Left hindlimb (tissue), 1 donor: ENCODE data around the gene TNRC6C.

Source experiments
- DNase-seq: peaks from one replicate; pipeline ENCODE4 v3.0.0-alpha.2; 2018

Gene TNRC6C, protein sequence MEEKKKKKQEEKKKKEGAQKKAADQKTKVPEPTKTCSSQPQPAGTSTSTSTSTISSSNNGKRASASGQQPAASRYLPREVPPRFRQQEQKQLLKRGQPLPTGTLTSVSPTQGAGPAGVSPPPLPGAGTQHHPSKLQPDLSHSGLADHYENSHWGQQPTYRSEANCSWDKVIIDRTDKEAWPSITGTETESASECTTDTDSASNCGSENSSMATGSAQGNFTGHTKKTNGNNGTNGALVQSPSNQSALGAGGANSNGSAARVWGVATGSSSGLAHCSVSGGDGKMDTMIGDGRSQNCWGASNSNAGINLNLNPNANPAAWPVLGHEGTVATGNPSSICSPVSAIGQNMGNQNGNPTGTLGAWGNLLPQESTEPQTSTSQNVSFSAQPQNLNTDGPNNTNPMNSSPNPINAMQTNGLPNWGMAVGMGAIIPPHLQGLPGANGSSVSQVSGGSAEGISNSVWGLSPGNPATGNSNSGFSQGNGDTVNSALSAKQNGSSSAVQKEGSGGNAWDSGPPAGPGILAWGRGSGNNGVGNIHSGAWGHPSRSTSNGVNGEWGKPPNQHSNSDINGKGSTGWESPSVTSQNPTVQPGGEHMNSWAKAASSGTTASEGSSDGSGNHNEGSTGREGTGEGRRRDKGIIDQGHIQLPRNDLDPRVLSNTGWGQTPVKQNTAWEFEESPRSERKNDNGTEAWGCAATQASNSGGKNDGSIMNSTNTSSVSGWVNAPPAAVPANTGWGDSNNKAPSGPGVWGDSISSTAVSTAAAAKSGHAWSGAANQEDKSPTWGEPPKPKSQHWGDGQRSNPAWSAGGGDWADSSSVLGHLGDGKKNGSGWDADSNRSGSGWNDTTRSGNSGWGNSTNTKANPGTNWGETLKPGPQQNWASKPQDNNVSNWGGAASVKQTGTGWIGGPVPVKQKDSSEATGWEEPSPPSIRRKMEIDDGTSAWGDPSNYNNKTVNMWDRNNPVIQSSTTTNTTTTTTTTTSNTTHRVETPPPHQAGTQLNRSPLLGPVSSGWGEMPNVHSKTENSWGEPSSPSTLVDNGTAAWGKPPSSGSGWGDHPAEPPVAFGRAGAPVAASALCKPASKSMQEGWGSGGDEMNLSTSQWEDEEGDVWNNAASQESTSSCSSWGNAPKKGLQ (N-terminal part only)

DNA sequence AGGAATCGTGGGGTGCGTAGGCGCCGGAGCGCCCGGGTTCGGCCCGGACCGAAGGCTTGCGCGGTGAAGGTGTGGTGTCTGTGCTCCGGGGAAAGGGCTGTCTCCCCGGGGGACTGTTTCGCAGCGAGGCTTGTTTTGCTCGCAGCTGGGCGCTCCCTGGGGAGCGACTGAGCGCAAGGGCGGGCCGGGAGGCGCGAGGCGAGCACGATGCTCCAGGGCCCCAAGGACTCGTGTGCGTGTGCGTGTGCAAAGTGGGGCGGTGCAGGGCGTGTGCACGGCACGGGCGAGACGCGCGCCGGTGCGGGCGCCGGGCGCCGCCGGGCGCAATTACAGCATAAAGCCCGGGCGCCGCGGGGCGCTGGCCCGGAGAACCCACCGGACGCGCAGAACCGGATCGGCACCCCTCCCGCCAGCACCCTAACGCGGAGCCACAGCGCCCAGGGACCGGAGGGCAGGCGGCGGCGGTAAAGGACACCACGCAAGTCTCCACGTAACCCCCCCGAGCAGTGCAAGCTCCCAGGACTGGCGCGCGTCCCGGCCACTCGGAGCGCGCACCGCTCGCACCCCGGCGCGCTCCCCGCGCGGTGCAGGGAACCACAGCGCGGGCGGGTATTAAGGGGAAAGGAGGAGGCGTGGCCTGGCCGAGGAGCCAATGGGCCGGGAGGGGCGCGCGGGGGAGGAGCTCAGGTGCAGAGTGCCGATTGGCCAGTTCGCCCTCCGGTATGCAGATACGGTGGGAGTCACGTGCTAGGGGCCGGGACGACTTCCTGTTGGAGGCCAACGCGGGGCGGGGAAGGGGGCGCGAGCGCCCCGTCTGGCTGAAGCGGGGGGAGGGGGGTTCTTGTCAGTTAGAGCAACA is at the start of gene TNRC6C:
TNRC6C (plus strand) TSS at position 847 of the 859 bp plus-strand sequence. CDS start 45,504 bp downstream, outside the sequence.
- peak; percentile 100 for DNase-seq

DNA sequence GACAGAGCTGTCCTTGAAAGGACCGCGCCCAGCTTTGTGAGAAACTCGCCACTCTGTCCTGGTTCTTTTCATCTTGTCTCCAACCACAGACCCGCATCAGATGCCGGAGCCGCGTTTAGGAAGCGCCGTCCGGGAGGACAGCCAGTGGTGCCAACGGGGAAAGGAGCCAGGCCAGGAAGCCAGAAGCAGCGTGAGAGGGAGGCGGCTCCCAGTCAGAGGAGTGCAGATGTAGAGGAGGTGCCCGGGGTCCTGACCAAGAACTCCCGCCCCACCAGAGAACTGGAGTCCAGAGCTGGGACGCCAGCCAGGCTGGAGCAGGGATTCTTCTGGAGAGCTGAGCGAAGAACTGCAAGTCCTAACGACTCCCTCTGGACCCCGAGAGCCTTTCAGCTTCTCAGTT is 49.3 kb upstream of the TNRC6C start:
- DNase-seq = peak; percentile 80

DNA sequence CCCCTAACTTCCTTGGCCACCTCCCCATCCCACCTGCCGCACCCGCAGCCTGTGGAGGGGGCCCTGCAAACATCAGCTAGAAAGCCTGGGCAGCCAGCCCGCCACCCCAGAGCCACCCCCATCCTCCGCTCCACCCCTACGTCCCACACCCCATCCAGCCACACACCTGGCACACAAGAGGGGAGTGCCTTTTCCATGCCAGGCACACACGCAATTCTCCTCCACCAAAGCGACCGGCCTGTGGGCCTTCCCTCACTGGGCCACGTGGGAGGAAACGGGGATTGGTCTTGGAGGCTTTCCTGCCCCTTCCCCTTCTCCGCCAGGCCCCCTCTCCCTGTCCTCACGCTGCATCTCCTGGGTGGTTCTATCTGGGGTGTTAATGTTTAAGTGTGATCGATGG is 48.7 kb upstream of the TNRC6C start:
- DNase-seq = no peak

DNA sequence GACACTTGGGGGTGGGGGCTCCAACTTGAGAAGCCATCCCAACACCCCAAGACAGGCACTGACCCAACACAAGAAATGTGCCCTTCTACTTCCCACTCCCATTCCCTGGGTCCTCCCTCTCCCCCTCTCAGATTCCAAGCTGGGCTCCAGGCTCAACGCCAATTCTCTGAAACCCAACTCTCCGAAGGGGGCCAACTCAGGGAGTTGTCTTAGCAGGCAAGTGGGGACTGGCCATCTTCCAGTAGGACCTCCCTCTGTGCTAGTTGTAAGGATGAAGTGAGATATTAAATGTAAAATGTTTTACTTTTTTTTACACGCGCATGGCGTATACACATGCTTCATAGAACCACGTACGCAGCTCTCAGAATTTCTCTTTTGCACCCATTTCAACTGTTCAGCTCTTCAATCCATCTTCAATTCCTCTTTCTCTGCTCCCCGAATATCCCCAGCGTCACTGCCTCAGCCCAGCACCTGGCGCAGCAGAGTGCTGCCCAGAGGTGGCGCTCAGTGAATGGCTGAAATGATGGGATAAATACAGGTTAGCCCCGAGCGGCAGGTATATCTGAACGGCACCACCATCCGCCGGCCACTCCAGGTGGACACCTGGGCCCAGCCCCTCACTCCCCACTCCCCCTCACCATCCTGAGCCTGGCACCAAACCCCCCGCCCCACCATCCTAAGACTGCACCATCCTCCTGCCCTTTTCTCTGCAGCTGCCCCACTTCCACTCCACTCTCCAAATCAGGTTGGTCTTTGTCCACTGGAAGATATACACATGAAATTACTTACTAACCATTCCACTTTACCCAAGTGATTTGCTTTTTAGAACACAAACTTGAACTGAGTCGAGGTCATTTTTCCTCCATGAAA is 43.9 kb upstream of the TNRC6C start:
- peak; percentile 76 for DNase-seq

DNA sequence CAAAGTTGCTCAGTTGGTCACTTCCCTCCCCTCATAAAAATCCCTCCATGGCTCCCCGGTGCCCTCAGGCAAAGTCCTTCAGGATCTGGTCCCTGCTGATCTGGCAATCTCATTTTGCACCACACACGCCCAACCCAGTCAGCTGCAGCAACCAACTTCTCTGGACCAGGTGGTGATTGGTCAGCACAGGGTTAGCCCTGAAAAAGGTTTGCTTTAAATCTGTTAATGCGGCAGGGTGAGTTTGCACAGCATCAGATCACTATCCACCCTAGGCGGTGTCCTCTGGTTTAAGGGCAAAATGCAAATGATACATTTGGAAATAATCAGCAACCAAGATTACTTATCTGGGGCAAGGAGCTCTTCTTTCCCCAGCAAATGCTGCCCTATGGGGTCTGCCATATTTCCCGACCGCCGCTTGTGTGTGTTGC is 42.9 kb upstream of the TNRC6C start:
- no peak for DNase-seq

DNA sequence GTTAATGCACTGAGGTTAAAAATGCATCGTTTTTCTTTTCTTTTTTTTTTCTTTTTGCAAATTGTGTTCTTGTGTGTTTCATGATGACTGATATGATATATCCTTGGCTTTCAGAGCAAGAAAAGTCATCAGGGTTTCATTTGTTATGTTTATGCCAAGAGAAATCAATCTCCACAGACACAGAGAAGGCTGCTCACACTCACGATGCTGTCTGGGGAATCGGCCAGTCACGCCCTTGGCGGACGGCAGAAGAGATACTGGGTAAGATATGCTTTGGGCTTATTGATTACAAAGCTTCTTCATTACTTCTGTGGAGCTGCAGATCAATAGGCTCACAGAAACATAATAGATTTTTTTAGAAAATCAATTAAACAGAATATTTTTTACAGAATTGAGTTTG is 42.2 kb upstream of the TNRC6C start:
- no peak for DNase-seq

DNA sequence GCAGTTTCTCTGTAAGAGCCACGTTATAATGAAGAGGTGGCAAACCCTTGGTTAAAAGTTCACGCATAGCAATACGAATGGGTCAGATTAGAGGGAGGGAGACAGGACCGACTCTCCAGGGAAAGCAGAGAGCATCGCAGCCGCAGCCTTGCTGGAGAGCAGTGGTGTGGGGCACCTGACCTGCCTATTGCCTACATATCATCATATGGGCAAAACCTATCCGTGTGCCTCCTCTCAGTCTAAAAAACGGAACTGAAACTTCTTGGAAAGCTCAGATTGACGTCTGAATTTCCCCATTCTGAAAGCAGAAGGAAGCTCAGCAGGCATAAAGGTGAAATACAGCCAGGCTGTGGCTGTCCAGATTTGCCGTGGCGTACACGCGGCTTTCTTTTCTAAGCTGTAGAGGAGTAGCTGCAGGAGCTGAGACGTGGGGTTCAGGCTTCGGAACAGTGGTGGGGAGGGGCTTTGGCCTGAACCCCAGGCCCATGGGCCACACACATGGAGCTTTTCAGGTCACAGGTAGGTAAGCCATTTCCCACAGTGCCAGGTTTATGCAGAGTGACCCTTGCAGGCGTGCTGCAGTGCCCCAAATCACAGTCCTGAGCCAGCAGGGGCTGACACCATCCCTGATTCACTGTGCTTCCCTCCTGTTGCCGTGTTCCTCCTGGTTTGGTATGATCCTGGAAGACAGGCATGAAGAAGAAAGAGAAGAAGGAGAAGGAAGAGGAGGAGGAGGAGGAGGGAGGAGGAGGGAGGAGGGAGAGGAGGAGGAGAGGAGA is 41.6 kb upstream of the TNRC6C start:
- DNase-seq = no peak

DNA sequence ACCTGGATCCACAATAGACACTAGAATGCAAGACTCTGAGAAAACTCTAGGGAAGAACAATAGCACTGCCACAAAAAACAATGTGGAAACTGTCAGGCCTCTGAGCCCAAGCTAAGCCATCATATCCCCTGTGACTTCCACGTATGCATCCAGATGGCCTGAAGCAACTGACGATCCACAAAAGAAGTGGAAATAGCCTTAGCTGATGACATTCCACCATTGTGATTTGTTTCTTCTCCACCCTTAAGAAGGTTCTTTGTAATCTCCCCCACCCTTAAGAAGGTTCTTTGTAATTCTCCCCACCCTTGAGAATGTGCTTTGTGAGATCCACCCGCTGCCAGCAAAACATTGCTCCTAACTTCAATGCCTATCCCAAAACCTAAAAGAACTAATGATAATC is 39.2 kb upstream of the TNRC6C start:
- no peak for DNase-seq

DNA sequence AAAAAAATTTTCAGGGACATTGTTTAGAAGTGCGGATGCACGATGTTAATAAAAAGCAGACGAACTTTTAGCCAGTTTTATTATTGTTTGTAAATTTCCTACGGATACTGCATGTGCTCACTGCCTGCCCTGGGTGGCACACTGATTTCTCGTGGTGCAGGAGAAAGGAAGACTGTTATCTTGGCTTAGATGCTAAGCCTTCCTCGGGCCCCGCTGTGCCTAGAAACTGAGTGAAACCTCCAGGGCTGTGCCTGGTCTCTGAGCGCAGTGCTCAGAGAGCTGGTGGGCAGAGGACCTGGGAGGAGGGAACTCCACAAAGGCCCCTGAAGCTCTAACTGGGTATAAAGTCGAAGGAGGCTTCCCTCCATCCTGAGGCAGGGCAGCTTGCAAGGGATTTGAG is 35.4 kb upstream of the TNRC6C start:
- no peak for DNase-seq

DNA sequence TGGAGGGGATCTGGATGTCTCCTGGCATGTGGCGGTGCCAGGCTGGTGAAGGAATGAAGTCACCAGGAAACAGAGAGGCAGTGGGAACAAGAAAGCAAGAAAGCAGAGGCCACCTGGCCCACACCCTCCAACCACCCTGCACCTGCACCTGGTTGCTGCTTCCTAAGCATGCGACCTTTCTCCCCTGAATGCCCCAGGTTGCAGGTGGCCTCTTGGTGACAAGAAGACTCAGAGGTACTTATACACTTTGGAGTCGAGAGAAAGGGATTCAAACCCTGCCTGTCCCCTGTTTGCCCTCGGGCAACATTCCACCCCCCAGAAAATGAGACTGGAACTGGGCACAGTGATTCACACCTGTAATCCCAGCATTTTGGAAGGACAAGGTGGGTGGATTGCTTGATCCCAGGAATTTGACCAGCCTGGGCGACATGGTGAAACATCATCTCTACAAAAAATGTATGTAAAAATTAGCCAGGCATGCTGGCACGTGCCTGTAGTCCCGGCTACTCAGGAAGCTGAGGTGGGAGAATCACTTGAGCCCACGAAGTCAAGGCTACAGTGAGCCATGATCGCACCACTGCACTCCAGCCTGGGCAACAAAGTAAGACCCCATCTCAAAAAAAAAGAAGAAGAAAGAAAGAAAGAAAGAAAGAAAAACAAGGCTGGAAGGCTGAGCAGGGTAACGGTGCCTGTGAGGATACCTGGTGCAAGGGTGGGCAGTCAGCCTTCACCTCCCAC is 34.6 kb upstream of the TNRC6C start:
- no peak for DNase-seq

DNA sequence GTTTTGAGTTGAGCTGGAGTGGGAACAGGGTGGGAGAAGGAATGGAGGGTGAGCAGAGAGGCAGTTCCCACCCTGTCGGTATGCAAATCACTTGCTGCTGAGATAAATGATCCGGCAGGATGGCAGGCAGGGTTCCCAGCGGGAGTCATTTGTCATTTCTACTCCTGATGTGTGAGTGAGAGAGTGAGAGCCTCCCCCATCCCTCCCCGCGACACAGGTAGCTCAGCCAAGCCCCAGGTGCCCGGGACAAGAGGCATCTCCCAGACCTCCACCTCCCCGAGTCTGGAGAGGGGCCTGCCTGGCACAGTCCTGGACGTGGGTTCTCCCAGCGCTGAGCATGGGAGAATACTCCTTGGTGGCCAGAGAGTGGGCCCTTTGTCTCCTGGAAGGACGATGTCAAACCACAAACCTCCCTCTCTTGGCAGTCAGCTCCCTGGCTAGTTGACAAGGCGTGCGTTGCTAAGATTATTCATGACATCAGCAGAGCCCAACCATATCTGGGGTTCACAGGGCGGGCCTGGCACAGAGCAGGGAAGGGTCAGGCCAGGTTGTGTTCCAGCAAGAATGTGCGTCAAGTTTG is 33.7 kb upstream of the TNRC6C start:
- peak; percentile 56 for DNase-seq

DNA sequence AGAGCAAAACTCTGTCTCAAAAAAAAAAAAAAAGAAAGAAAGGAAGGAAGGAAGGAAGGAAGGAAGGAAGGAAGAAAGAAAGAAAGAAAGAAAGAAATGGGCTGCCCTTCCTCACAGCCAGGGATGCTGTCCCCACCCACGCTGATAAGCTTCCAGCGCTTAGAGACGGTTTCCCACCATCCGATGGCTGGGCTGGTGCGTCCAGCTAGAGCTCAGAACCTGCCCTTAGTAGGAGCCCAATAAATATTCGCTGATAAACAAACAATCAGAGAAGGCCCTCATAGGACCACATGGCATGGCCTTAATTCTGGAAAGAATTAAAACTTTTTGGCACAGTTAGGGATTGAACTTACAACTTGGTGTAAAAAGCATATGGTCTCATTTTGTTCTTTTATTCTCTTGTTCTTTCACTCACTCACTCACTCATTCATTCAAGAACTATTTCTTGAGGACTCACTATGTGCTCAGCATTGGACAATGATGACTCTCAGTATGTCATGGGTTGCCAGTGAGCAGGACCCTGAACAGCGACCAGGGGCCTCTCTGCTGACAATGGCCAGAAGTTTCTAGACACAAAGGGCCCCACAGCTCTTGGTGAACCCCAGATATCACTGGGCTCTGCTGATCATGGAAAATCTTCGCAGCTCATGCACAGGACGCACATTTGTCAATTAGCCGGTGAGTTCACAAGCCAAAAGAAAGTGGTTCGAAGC is 32.5 kb upstream of the TNRC6C start:
- DNase-seq = no peak

DNA sequence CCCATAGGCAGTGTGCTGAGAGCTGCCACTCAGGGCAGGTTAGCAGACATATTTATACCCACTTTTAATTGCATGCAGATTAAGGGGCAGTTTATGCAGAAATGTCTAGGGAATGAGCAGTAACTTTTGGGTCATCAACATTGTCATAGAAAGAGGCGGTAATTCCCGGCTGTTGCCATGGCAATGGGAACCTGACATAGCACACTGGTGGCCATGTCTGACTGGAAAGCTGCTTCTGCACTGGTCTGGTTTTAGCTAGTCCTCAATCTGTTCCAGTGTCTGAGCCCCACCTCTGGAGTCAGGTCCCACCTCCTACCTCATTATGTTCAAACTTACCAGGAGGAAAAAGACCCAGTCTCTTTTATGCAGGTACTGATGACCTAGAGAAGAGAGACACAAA is 31.5 kb upstream of the TNRC6C start:
- no peak for DNase-seq

DNA sequence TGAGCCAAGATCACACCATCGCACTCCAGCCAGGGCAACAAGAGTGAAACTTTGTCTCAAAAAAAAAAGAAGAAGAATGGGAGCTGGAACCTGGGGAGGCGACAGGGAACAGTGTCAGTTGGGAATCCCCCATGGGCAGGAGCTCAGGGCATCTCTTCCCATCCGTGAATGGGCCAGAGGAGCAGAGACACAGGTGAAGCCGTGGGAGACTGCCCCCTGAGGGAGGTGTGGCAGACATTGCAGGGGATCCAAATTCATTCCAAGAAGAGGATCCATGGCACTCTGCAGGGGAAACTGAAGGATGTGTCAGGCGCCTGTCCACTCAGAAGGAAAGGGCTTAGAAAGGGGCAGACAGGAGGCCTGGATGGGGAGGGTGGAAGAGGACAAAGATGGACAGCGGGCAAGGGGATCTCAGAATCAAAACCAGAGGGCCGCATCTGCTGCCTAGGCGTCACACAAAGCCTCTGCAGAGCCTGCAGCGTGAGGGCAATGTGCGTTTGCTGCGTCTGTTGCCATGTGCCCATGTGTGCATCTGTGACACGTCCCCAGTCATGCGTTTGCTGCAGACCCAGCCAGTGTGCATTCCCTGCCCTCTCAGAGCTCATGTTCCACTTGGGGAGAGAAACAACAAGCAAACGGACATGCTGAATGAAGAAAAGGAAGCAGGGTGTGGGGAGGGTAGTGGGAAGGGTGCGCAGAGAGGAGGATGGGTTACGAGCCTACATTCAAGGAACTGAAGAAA is 30.6 kb upstream of the TNRC6C start:
- no peak for DNase-seq

DNA sequence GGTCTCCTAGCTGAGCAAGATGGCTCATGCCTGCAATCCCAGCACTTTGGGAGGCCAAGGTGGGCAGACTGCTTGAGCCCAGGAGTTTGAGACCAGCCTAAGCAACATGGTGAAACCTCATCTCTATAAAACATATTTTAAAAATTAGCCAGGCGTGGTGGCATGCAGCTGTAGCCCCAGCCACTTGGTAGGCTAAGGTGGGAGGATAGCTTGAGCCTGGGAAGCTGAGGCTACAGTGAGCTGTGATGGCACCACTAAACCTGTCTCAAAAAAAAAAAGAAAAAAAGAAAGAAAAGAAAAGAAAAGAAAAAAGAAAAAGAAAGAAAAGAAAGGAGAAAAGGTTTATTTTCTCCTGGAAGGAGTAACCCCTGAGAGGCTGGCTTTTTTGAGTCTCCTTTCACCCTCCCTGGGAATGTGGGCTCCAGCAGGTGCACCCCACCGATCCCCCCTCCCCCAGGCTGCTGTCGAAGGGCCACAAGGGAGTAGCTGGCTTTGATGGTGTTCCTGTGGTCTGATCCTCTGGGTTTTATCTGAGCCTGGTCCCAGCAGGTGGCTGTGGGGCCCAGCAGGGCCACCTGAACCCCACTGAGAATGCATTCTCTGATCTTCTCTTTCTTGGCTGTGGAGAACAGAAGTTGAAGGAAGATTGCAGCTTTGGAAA is 29.9 kb upstream of the TNRC6C start:
- DNase-seq = no peak

DNA sequence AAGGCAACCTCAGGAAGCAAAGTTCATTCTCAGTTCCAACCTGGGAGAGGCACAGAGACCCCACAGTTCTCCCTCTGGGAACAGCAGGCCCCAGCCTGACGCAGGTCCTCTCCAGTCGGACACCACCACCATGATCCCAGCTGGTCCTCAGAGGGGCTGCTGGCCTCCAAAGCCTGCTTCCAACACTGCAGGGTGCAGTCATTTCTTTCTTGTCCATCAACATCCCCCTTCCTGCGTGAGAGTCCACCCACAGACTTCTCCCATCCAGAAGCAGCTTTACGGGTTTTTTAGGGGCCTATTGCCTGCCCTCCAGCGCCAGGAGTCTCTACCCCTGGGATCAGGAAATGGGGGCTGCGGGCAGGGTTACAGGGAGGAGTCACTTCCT is 29.3 kb upstream of the TNRC6C start:
- DNase-seq = no peak

DNA sequence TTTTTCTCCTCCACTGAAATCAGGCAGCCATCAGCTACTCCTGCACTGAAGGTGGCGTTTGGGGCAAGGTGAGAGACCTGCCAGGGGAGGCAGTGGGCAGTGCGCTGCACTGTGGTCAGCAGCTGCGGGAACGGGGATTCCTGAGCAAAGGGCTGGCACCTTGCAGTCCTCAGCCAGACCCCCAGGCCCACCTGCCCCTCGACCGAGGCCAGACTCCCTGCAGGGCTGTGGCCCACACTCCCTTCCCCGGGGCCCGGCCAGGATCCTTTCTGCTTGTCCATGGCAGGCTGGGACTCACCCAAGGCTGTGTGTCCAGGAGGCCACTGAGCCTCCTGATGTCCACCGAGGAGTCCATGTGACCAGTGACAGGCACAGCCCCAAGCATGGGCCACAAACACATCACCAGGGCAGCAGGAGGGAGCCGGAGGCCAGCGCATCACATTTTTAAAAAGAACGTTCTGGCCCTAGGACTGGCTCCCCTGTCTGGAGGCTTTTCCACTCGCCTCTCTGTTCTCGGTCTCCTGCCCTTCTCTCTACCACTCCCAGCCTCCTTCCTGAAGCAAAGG is 28.5 kb upstream of the TNRC6C start:
- DNase-seq = no peak
